ENCODE measurements around the gene NDST4. TPM values are rescaled to one million over a fixed set of nuclear protein-coding genes. Genes with fewer than 3 reads are reported as not detected.

Gene NDST4
- total RNA-seq, 1 experiment from 2014 or later = not detected

- no peak for TF ChIP-seq CTCF (conservative IDR thresholded peaks at IDR 0.05)
- Histone ChIP-seq H2AFZ (ENCODE audit: low read length) (no peak overlapping the region), H3K14ac (ENCODE audit: insufficient read depth, low read length) (no peak overlapping the region), H2AK5ac (ENCODE audit: insufficient read length, low read length) (no peak overlapping the region), H3T11ph (ENCODE audit: low read length) (no peak overlapping the region), H2BK20ac (ENCODE audit: low read depth, low read length, poor library complexity, severe bottlenecking) (no peak overlapping the region), H3K9ac (ENCODE audit: extremely low read depth, insufficient read length, low read length) (no peak overlapping the region), H3K23me2 (ENCODE audit: insufficient read length, low read depth, low read length, poor library complexity, severe bottlenecking) (no peaks in the 10 kb centered on the region), H3K27ac (ENCODE audit: insufficient read length, low read depth, low read length) (no peak overlapping the region), H3K4ac (ENCODE audit: low read depth, low read length) (no peak overlapping the region), H3K18ac (ENCODE audit: insufficient read length, low read depth, low read length) (no peak overlapping the region), H4K20me1 (ENCODE audit: control insufficient read depth, insufficient read depth, insufficient read length) (no peaks in the 10 kb centered on the region), H3K9me3 (ENCODE audit: control insufficient read depth, low read depth, low read length) (no peaks in the 10 kb centered on the region), H2BK12ac (ENCODE audit: insufficient read length, low read depth, low read length) (no peak overlapping the region), H3K56ac (ENCODE audit: insufficient read length, low read depth, low read length) (no peak overlapping the region), H3K79me2 (ENCODE audit: insufficient read depth, low read length) (no peaks in the 10 kb centered on the region), H3K23ac (ENCODE audit: insufficient read length, low read depth, low read length) (no peak overlapping the region), H2BK5ac (ENCODE audit: insufficient read length, low read length) (no peak overlapping the region), H3K4me1 (ENCODE audit: insufficient read depth, low read length) (no peaks in the 10 kb centered on the region), H2BK120ac (ENCODE audit: low read depth, low read length, poor library complexity, severe bottlenecking) (no peak overlapping the region), H4K5ac (ENCODE audit: insufficient read length, low read depth, low read length) (no peak overlapping the region), H4K8ac (replicated peaks; ENCODE audit: insufficient read length, low read depth, low read length) (no peak overlapping the region), H2BK15ac (ENCODE audit: low read depth, low read length) (no peak overlapping the region), H3K27me3 (ENCODE audit: insufficient read depth, low read length) (no peaks in the 10 kb centered on the region), H3K79me1 (ENCODE audit: insufficient read depth, low read depth, low read length, poor library complexity, severe bottlenecking) (no peaks in the 10 kb centered on the region), H4K91ac (ENCODE audit: insufficient read length, low read depth, low read length) (no peak overlapping the region), H3K4me2 (ENCODE audit: insufficient read depth, insufficient read length, low read length) (no peak overlapping the region)
- H3K4me3 Mint-ChIP-seq = no peak overlapping the region
- no peaks in the 10 kb centered on the region; a peak in 1 of 5 replicates for H3K9me3 Mint-ChIP-seq
- no CpG with 5 or more reads among the region's 2 CpGs for WGBS (ENCODE audit: extremely low coverage, insufficient read length, low lambda C conversion rate)
- no peak for DNase-seq
- no peak overlapping the region for H3K27ac Mint-ChIP-seq
- no peaks in the 10 kb centered on the region for H3K27me3 Mint-ChIP-seq (ENCODE audit: low read depth)
- no peaks in the 10 kb centered on the region for H3K4me1 Mint-ChIP-seq
- H3K36me3 Mint-ChIP-seq (ENCODE audit: insufficient read depth in 1 of 3, low read depth in 3 of 3) = 0 out of 7 replicates have a peak, but pooled peaks cover 0 to 3% (median 0%) of the 10 kb centered on the region in 3 experiments
Observed at GRCh38 chr4:115128037-115128436, 14.6 kb upstream of the NDST4 start.

All from H9 (cell line).